HCT116 (cell line): ENCODE measurements around the gene PLCB3.

Experiments
- CTCF ChIP-seq, 3 experiments: fragments of 200-600 bp in 1 of 3; sonication (generic) in 1 of 3; IDR thresholded peaks in 2 of 3; conservative IDR thresholded peaks in 1 of 3; 2 replicates each; pipeline ENCODE4 v1.5.1; 2012 to 2017; ENCODE audit warnings: low read depth in 2 of 3, low read length in 2 of 3, antibody characterized with exemption in 1 of 3, borderline replicate concordance in 1 of 3, control low read depth in 1 of 3, mild to moderate bottlenecking in 1 of 3, mixed read lengths in 1 of 3, mixed run types in 1 of 3, moderate library complexity in 1 of 3; ENCODE audit not compliant: insufficient read depth in 1 of 3
- EZH2 ChIP-seq: fragments of 200-600 bp; sonication (generic); IDR thresholded peaks from 2 replicates; pipeline ENCODE4 v1.6.1; 2017; ENCODE audit warnings: antibody characterized with exemption, mixed run types
- POLR2A ChIP-seq: IDR thresholded peaks from 2 replicates; pipeline ENCODE4 v1.7.0; 2011; ENCODE audit warnings: borderline replicate concordance; ENCODE audit not compliant: insufficient read depth, insufficient read length; ENCODE audit errors: extremely low read depth
- POLR2AphosphoS5 ChIP-seq: IDR thresholded peaks from 2 replicates; pipeline ENCODE4 v1.6.1; 2011; ENCODE audit warnings: mild to moderate bottlenecking, low read depth, low read length, moderate library complexity
- RAD21 ChIP-seq: IDR thresholded peaks from 2 replicates; pipeline ENCODE4 v1.6.1; 2012; ENCODE audit warnings: low read depth, mild to moderate bottlenecking
- REST ChIP-seq: IDR thresholded peaks from 2 replicates; pipeline ENCODE4 v1.6.1; 2012; ENCODE audit warnings: low read depth
- YY1 ChIP-seq: IDR thresholded peaks from 2 replicates; pipeline ENCODE4 v1.6.1; 2011; ENCODE audit warnings: low read length, low read depth, moderate library complexity, mild to moderate bottlenecking; ENCODE audit not compliant: insufficient replicate concordance; ENCODE audit errors: extremely low read depth

GRCh38 chr11:64220798-64221197 lies 30.5 kb upstream of the PLCB3 start:
- TF ChIP-seq CTCF (IDR thresholded peaks at IDR 0.05 in 2 of 3, conservative IDR thresholded peaks at IDR 0.05 in 1 of 3; ENCODE audit: borderline replicate concordance in 1 of 3, insufficient read depth in 1 of 3, low read depth in 2 of 3, low read length in 2 of 3) (no peak), EZH2 (no peak), POLR2AphosphoS5 (no peak), RAD21 (no peak), POLR2A (no peak), YY1 (no peak), REST (no peak)
